ENCODE data around the gene KCNQ1.

Gene KCNQ1

GRCh38 chr11:2818503-2818902, 373.7 kb downstream of the KCNQ1 start:
- no peak overlapping the region for H3K4me3 ChIP-seq (ENCODE audit: low read depth, low read length)
- peak; percentile 33 for DNase-seq (ENCODE audit: low read depth)

GRCh38 chr11:2819316-2819715, 374.5 kb downstream of the KCNQ1 start:
- H3K4me3 ChIP-seq (ENCODE audit: low read depth, low read length) = no peak overlapping the region
- DNase-seq (ENCODE audit: low read depth) = no peak

GRCh38 chr11:2820976-2821375, 376.2 kb downstream of the KCNQ1 start:
- no peak for DNase-seq (ENCODE audit: low read depth)
- H3K4me3 ChIP-seq (ENCODE audit: low read depth, low read length) = no peak overlapping the region

- DNase-seq (ENCODE audit: low read depth) = no peak
- no peak overlapping the region for H3K4me3 ChIP-seq (ENCODE audit: low read depth, low read length)
Measured at GRCh38 chr11:2821891-2822290, 377.1 kb downstream of the KCNQ1 start.

GRCh38 chr11:2824851-2825250, 380.0 kb downstream of the KCNQ1 start:
- no peak for DNase-seq (ENCODE audit: low read depth)
- no peak overlapping the region for H3K4me3 ChIP-seq (ENCODE audit: low read depth, low read length)

- no peak overlapping the region for H3K4me3 ChIP-seq (ENCODE audit: low read depth, low read length)
- DNase-seq (ENCODE audit: low read depth) = peak; percentile 36
Measured at GRCh38 chr11:2825261-2825888, 380.6 kb downstream of the KCNQ1 start.

- H3K4me3 ChIP-seq (ENCODE audit: low read depth, low read length) = no peak overlapping the region
- peak; percentile 93 for DNase-seq (ENCODE audit: low read depth)
Measured at GRCh38 chr11:2825889-2826678, 381.3 kb downstream of the KCNQ1 start.

- no peak overlapping the region for H3K4me3 ChIP-seq (ENCODE audit: low read depth, low read length)
- DNase-seq (ENCODE audit: low read depth) = no peak
Measured at GRCh38 chr11:2826679-2827056, 381.9 kb downstream of the KCNQ1 start.

- DNase-seq (ENCODE audit: low read depth) = no peak
- no peak overlapping the region for H3K4me3 ChIP-seq (ENCODE audit: low read depth, low read length)
Measured at GRCh38 chr11:2827256-2827655, 382.4 kb downstream of the KCNQ1 start.

- no peak for DNase-seq (ENCODE audit: low read depth)
- H3K4me3 ChIP-seq (ENCODE audit: low read depth, low read length) = no peak overlapping the region
Measured at GRCh38 chr11:2827792-2828191, 383.0 kb downstream of the KCNQ1 start.

- no peak for DNase-seq (ENCODE audit: low read depth)
Measured at GRCh38 chr11:2828585-2829330, 383.9 kb downstream of the KCNQ1 start.

GRCh38 chr11:2830030-2830812, 385.4 kb downstream of the KCNQ1 start:
- no peak overlapping the region for H3K4me3 ChIP-seq (ENCODE audit: low read depth, low read length)
- DNase-seq (ENCODE audit: low read depth) = no peak

More at GRCh38 chr11:2828585-2829330, 383.9 kb downstream of the KCNQ1 start:
- no peak overlapping the region for H3K4me3 ChIP-seq (ENCODE audit: low read depth, low read length)

GRCh38 chr11:2830886-2831285, 386.1 kb downstream of the KCNQ1 start:
- no peak for DNase-seq (ENCODE audit: low read depth)
- H3K4me3 ChIP-seq (ENCODE audit: low read depth, low read length) = no peak overlapping the region

GRCh38 chr11:2831781-2832532, 387.1 kb downstream of the KCNQ1 start:
- no peak overlapping the region for H3K4me3 ChIP-seq (ENCODE audit: low read depth, low read length)
- DNase-seq (ENCODE audit: low read depth) = no peak

GRCh38 chr11:2832533-2833020, 387.8 kb downstream of the KCNQ1 start:
- no peak overlapping the region for H3K4me3 ChIP-seq (ENCODE audit: low read depth, low read length)
- no peak for DNase-seq (ENCODE audit: low read depth)

GRCh38 chr11:2833051-2833715, 388.4 kb downstream of the KCNQ1 start:
- DNase-seq (ENCODE audit: low read depth) = no peak
- no peak overlapping the region for H3K4me3 ChIP-seq (ENCODE audit: low read depth, low read length)

GRCh38 chr11:2833716-2834502, 389.1 kb downstream of the KCNQ1 start:
- DNase-seq (ENCODE audit: low read depth) = no peak
- no peak overlapping the region for H3K4me3 ChIP-seq (ENCODE audit: low read depth, low read length)

Data from skeletal muscle cell (primary cell).